ENCODE results near the gene ENOX1.

ENOX1 gene

DNA sequence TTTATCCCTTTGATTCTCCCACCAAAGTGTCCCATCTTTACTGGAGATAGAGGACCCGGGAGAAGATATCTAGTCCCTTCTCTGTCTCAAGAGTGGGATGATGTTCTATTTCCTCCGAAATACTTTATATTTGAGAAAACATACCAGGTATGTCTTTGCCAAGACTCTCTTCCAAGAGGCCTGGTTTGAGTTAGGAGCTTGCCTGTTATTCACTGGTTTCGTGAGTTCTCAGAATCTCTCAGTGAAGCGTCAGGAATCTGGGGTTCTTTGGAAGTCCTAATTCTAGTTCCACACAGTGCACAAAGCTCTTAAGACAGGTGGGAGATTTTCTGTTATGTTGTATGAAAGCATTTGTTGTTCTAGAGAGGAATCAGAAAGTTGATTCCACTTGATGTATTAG is 581.4 kb downstream of the ENOX1 start:
- Histone ChIP-seq H3K9me3 (ENCODE audit: insufficient read depth, low read length) (no peaks in the 10 kb centered on the region), H3K4me1 (ENCODE audit: low read length) (no peaks in the 10 kb centered on the region), H3K4me2 (ENCODE audit: low read length) (no peak overlapping the region), H2AFZ (ENCODE audit: low read depth, low read length) (no peak overlapping the region), H4K20me1 (ENCODE audit: insufficient read depth, low read length) (no peaks in the 10 kb centered on the region), H3K4me3 (ENCODE audit: low read length) (no peak overlapping the region), H3K36me3 (replicated peaks; ENCODE audit: low read depth, low read length) (no peaks in the 10 kb centered on the region), H3K9ac (ENCODE audit: low read length) (no peak overlapping the region), H3K79me2 (ENCODE audit: low read length) (no peaks in the 10 kb centered on the region), H3K27ac (ENCODE audit: low read length) (no peak overlapping the region), H3K27me3 (ENCODE audit: low read depth, low read length) (no peaks in the 10 kb centered on the region)
- TF ChIP-seq, protein P1, sequence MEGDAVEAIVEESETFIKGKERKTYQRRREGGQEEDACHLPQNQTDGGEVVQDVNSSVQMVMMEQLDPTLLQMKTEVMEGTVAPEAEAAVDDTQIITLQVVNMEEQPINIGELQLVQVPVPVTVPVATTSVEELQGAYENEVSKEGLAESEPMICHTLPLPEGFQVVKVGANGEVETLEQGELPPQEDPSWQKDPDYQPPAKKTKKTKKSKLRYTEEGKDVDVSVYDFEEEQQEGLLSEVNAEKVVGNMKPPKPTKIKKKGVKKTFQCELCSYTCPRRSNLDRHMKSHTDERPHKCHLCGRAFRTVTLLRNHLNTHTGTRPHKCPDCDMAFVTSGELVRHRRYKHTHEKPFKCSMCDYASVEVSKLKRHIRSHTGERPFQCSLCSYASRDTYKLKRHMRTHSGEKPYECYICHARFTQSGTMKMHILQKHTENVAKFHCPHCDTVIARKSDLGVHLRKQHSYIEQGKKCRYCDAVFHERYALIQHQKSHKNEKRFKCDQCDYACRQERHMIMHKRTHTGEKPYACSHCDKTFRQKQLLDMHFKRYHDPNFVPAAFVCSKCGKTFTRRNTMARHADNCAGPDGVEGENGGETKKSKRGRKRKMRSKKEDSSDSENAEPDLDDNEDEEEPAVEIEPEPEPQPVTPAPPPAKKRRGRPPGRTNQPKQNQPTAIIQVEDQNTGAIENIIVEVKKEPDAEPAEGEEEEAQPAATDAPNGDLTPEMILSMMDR (IDR thresholded peaks at IDR 0.05; ENCODE audit: low read depth, low read length), result no peak
- no peak for TF ChIP-seq EZH2phosphoT487 (IDR thresholded peaks at IDR 0.05; ENCODE audit: low read depth)

DNA sequence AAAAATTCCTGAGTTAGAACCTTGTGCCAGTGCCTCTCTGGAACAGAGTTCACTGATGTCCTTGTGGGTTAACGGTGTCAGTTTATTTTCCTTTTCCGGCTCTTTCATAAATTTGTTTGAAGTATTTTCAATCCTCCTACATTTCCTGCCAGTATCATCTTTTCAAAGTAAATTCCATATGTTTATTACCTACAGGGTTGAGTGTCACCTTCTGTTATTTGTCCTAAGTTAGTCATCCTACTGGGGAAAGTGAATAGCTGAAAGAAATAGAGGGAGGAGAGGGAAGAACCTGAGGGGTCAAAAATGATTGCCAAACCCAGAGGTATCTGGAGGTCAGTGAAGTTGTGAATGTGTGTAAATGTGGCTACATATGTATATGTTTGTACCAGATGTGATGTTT is 582.2 kb downstream of the ENOX1 start:
- H3K79me2 ChIP-seq (ENCODE audit: low read length), result no peaks in the 10 kb centered on the region
- no peak overlapping the region for H3K4me3 ChIP-seq (ENCODE audit: low read length)
- H3K9ac ChIP-seq (ENCODE audit: low read length), result no peak overlapping the region
- H3K27ac ChIP-seq (ENCODE audit: low read length), result no peak overlapping the region
- H3K27me3 ChIP-seq (ENCODE audit: low read depth, low read length), result no peaks in the 10 kb centered on the region
- H3K9me3 ChIP-seq (ENCODE audit: insufficient read depth, low read length), result no peaks in the 10 kb centered on the region
- no peak for TF ChIP-seq EZH2phosphoT487 (IDR thresholded peaks at IDR 0.05; ENCODE audit: low read depth)
- TF ChIP-seq, protein P1 (IDR thresholded peaks at IDR 0.05; ENCODE audit: low read depth, low read length), result no peak
- no peak overlapping the region for H2AFZ ChIP-seq (ENCODE audit: low read depth, low read length)
- no peak overlapping the region for H3K4me2 ChIP-seq (ENCODE audit: low read length)
- H3K36me3 ChIP-seq (replicated peaks; ENCODE audit: low read depth, low read length), result no peaks in the 10 kb centered on the region
- no peaks in the 10 kb centered on the region for H4K20me1 ChIP-seq (ENCODE audit: insufficient read depth, low read length)
- H3K4me1 ChIP-seq (ENCODE audit: low read length), result no peaks in the 10 kb centered on the region

DNA sequence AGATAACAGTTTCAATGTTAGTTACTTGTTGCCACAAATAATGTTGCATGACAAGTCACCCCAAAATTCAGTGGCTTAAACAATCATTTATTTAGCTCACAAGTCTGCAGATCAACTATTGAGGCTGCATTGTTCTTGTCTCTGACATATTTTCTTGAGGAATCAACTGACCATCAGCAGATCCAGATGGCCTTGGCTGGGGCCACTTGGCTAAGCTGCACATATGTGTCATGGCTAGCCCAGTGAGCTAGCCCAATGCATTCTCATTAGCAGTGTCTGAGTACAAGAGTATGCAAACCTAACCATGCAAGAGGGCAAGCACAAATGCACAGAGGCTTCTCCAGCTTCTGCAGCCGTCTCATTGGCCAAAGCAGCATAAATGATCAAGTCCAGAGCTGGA is 583.0 kb downstream of the ENOX1 start:
- H3K4me3 ChIP-seq (ENCODE audit: low read length), result no peak overlapping the region
- H3K36me3 ChIP-seq (replicated peaks; ENCODE audit: low read depth, low read length), result no peaks in the 10 kb centered on the region
- H3K4me2 ChIP-seq (ENCODE audit: low read length), result no peak overlapping the region
- no peak overlapping the region for H3K27ac ChIP-seq (ENCODE audit: low read length)
- H2AFZ ChIP-seq (ENCODE audit: low read depth, low read length), result no peak overlapping the region
- H3K27me3 ChIP-seq (ENCODE audit: low read depth, low read length), result no peaks in the 10 kb centered on the region
- TF ChIP-seq EZH2phosphoT487 (IDR thresholded peaks at IDR 0.05; ENCODE audit: low read depth), result no peak
- TF ChIP-seq, protein P1 (IDR thresholded peaks at IDR 0.05; ENCODE audit: low read depth, low read length), result no peak
- no peaks in the 10 kb centered on the region for H4K20me1 ChIP-seq (ENCODE audit: insufficient read depth, low read length)
- H3K79me2 ChIP-seq (ENCODE audit: low read length), result no peaks in the 10 kb centered on the region
- H3K4me1 ChIP-seq (ENCODE audit: low read length), result no peaks in the 10 kb centered on the region
- no peak overlapping the region for H3K9ac ChIP-seq (ENCODE audit: low read length)
- H3K9me3 ChIP-seq (ENCODE audit: insufficient read depth, low read length), result no peaks in the 10 kb centered on the region

DNA sequence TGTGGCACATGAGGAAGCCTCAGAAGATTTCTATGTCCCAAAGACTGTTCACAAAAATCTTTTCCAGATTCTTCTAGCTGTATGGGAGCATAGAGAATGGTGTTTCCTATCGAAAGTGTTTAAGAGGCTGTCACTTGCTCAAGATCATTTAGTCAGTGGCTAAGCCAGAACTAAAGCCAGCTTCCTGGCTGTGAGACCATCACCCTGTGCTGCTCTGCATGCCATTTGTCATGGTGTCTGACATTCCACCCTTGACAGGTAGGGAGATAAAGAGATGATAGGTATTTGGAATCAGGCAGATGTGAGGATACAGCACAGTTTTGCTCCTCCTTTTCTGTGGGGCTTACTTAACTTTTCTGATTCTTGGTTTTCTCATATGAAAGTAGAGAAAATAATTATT is 586.0 kb downstream of the ENOX1 start:
- Histone ChIP-seq H3K36me3 (replicated peaks; ENCODE audit: low read depth, low read length) (no peaks in the 10 kb centered on the region), H2AFZ (ENCODE audit: low read depth, low read length) (no peak overlapping the region), H3K9me3 (ENCODE audit: insufficient read depth, low read length) (no peaks in the 10 kb centered on the region), H3K4me3 (ENCODE audit: low read length) (no peak overlapping the region), H3K4me2 (ENCODE audit: low read length) (no peak overlapping the region), H3K27ac (ENCODE audit: low read length) (no peak overlapping the region), H4K20me1 (ENCODE audit: insufficient read depth, low read length) (no peaks in the 10 kb centered on the region), H3K9ac (ENCODE audit: low read length) (no peak overlapping the region), H3K4me1 (ENCODE audit: low read length) (no peaks in the 10 kb centered on the region), H3K27me3 (ENCODE audit: low read depth, low read length) (peaks cover 23% of the 10 kb centered on the region; the same call in 1 of the 2 replicates), H3K79me2 (ENCODE audit: low read length) (no peaks in the 10 kb centered on the region)
- TF ChIP-seq, protein P1 (IDR thresholded peaks at IDR 0.05; ENCODE audit: low read depth, low read length), result no peak
- TF ChIP-seq EZH2phosphoT487 (IDR thresholded peaks at IDR 0.05; ENCODE audit: low read depth), result no peak
